ENCODE measurements around the gene KHDC1. TPM values are rescaled to one million over a fixed set of nuclear protein-coding genes. Genes with fewer than 3 reads are reported as not detected.
"Not testable (repeated sequence)": the region's sequence is repeated elsewhere in the genome, so short reads cannot be mapped to it uniquely, and the experiment has no call there.

Gene KHDC1
- polyA plus RNA-seq, 3 donors from 2014 or later: 4.3 to 7.4 (median 7.2) TPM

- peak overlapping the region in 1 of 6 donors; percentile 51 for H3K27ac Mint-ChIP-seq
Observed at GRCh38 chr6:73282871-73283270, 19.9 kb upstream of the KHDC1 start.

GRCh38 chr6:73281684-73282083 lies 18.7 kb upstream of the KHDC1 start:
- H3K27me3 Mint-ChIP-seq (ENCODE audit: low read depth in 3 of 3); H3K27ac Mint-ChIP-seq; H3K4me1 Mint-ChIP-seq; DNase-seq; H3K36me3 Mint-ChIP-seq; H3K9me3 Mint-ChIP-seq; H3K4me3 Mint-ChIP-seq: not testable (repeated sequence)

More at GRCh38 chr6:73282871-73283270, 19.9 kb upstream of the KHDC1 start:
- Mint-ChIP-seq H3K36me3 (peaks cover 0 to 4% (median 0%) of the 10 kb centered on the region in 3 donors), H3K4me1 (no peaks in the 10 kb centered on the region), H3K4me3 (no peak overlapping the region), H3K9me3 (no peaks in the 10 kb centered on the region), H3K27me3 (ENCODE audit: low read depth in 3 of 3) (no peaks in the 10 kb centered on the region)
- DNase-seq: no peak

GRCh38 chr6:73269296-73269695 lies 6.3 kb upstream of the KHDC1 start:
- DNase-seq; H3K27me3 Mint-ChIP-seq (ENCODE audit: low read depth in 3 of 3); H3K27ac Mint-ChIP-seq; H3K36me3 Mint-ChIP-seq; H3K9me3 Mint-ChIP-seq; H3K4me3 Mint-ChIP-seq: not testable (repeated sequence)
- H3K4me1 Mint-ChIP-seq: peaks cover 10 to 17% of the 10 kb centered on the region in 2 donors

GRCh38 chr6:73268896-73269295 lies 5.9 kb upstream of the KHDC1 start:
- H3K4me3 Mint-ChIP-seq; DNase-seq; H3K27ac Mint-ChIP-seq; H3K9me3 Mint-ChIP-seq; H3K27me3 Mint-ChIP-seq (ENCODE audit: low read depth in 3 of 3); H3K36me3 Mint-ChIP-seq: not testable (repeated sequence)
- H3K4me1 Mint-ChIP-seq: peaks cover 14 to 21% of the 10 kb centered on the region in 2 donors

GRCh38 chr6:73264446-73264845 lies 1.4 kb upstream of the KHDC1 start:
- peaks cover 0 to 3% (median 0%) of the 10 kb centered on the region in 3 donors for H3K36me3 Mint-ChIP-seq
- peak overlapping the region in 5 of 6 donors; percentile 12 to 61 (median 48) for H3K27ac Mint-ChIP-seq
- no peaks in the 10 kb centered on the region for H3K9me3 Mint-ChIP-seq
- peaks cover 26 to 36% of the 10 kb centered on the region in 2 donors for H3K4me1 Mint-ChIP-seq
- peak overlapping the region; percentile 76 to 82 (median 81) for H3K4me3 Mint-ChIP-seq
- DNase-seq: no peak
- H3K27me3 Mint-ChIP-seq (ENCODE audit: low read depth in 3 of 3): peaks cover 0 to 3% (median 0%) of the 10 kb centered on the region in 3 donors

- peak overlapping the region; percentile 32 to 74 (median 64) for H3K27ac Mint-ChIP-seq
- H3K36me3 Mint-ChIP-seq: peaks cover 0 to 3% (median 0%) of the 10 kb centered on the region in 3 donors
- H3K27me3 Mint-ChIP-seq (ENCODE audit: low read depth in 3 of 3): peaks cover 0 to 3% (median 0%) of the 10 kb centered on the region in 3 donors
- peak overlapping the region; percentile 76 to 82 (median 81) for H3K4me3 Mint-ChIP-seq
- H3K4me1 Mint-ChIP-seq: peaks cover 26 to 36% of the 10 kb centered on the region in 2 donors
- H3K9me3 Mint-ChIP-seq: no peaks in the 10 kb centered on the region
- DNase-seq: no peak
Observed at GRCh38 chr6:73263570-73263909, 544 bp upstream of the KHDC1 start.

- peaks cover 11 to 13% of the 10 kb centered on the region in 2 donors for H3K4me1 Mint-ChIP-seq
- no peak for DNase-seq
- H3K27me3 Mint-ChIP-seq (ENCODE audit: low read depth in 3 of 3): peaks cover 0 to 3% (median 1%) of the 10 kb centered on the region in 3 donors
- no peak overlapping the region for H3K4me3 Mint-ChIP-seq
- no peak overlapping the region for H3K27ac Mint-ChIP-seq
- no peaks in the 10 kb centered on the region for H3K9me3 Mint-ChIP-seq
- H3K36me3 Mint-ChIP-seq: no peaks in the 10 kb centered on the region
Observed at GRCh38 chr6:73258721-73259120, 4.3 kb downstream of the KHDC1 start.

GRCh38 chr6:73254323-73254722 lies 8.7 kb downstream of the KHDC1 start:
- not testable (repeated sequence) for H3K4me1 Mint-ChIP-seq; H3K27ac Mint-ChIP-seq; DNase-seq; H3K27me3 Mint-ChIP-seq (ENCODE audit: low read depth in 3 of 3); H3K9me3 Mint-ChIP-seq; H3K36me3 Mint-ChIP-seq; H3K4me3 Mint-ChIP-seq

- no peak overlapping the region for H3K27ac Mint-ChIP-seq
- H3K4me1 Mint-ChIP-seq: no peaks in the 10 kb centered on the region
- no peak for DNase-seq
- peaks cover 0 to 5% (median 1%) of the 10 kb centered on the region in 3 donors for H3K27me3 Mint-ChIP-seq (ENCODE audit: low read depth in 3 of 3)
- no peaks in the 10 kb centered on the region for H3K36me3 Mint-ChIP-seq
- no peaks in the 10 kb centered on the region for H3K9me3 Mint-ChIP-seq
- H3K4me3 Mint-ChIP-seq: no peak overlapping the region
Observed at GRCh38 chr6:73252703-73253102, 10.3 kb downstream of the KHDC1 start.

- H3K27ac Mint-ChIP-seq: no peak overlapping the region
- peaks cover 0 to 5% (median 1%) of the 10 kb centered on the region in 3 donors for H3K27me3 Mint-ChIP-seq (ENCODE audit: low read depth in 3 of 3)
- no peak overlapping the region for H3K4me3 Mint-ChIP-seq
- H3K4me1 Mint-ChIP-seq: no peaks in the 10 kb centered on the region
- H3K36me3 Mint-ChIP-seq: no peaks in the 10 kb centered on the region
- H3K9me3 Mint-ChIP-seq: no peaks in the 10 kb centered on the region
- DNase-seq: no peak
Observed at GRCh38 chr6:73250016-73250415, 13.0 kb downstream of the KHDC1 start.

- no peak overlapping the region for H3K27ac Mint-ChIP-seq
- H3K27me3 Mint-ChIP-seq (ENCODE audit: low read depth in 3 of 3): peaks cover 0 to 5% (median 0%) of the 10 kb centered on the region in 3 donors
- no peaks in the 10 kb centered on the region for H3K36me3 Mint-ChIP-seq
- H3K4me3 Mint-ChIP-seq: no peak overlapping the region
- H3K4me1 Mint-ChIP-seq: no peaks in the 10 kb centered on the region
- DNase-seq: no peak
- no peaks in the 10 kb centered on the region for H3K9me3 Mint-ChIP-seq
Observed at GRCh38 chr6:73248192-73248903, 14.6 kb downstream of the KHDC1 start.

GRCh38 chr6:73242001-73242400 lies 21.0 kb downstream of the KHDC1 start:
- Mint-ChIP-seq H3K9me3 (no peaks in the 10 kb centered on the region), H3K4me1 (no peaks in the 10 kb centered on the region), H3K27ac (no peak overlapping the region), H3K4me3 (no peak overlapping the region), H3K27me3 (ENCODE audit: low read depth in 3 of 3) (peaks cover 0 to 3% (median 0%) of the 10 kb centered on the region in 3 donors), H3K36me3 (no peaks in the 10 kb centered on the region)
- DNase-seq: no peak

GRCh38 chr6:73240730-73241129 lies 22.3 kb downstream of the KHDC1 start:
- no peak overlapping the region for H3K27ac Mint-ChIP-seq
- no peaks in the 10 kb centered on the region for H3K4me1 Mint-ChIP-seq
- H3K4me3 Mint-ChIP-seq: no peak overlapping the region
- H3K27me3 Mint-ChIP-seq (ENCODE audit: low read depth in 3 of 3): peaks cover 0 to 3% (median 0%) of the 10 kb centered on the region in 3 donors
- H3K36me3 Mint-ChIP-seq: no peaks in the 10 kb centered on the region
- no peaks in the 10 kb centered on the region for H3K9me3 Mint-ChIP-seq
- no peak for DNase-seq

GRCh38 chr6:73236144-73236750 lies 26.7 kb downstream of the KHDC1 start:
- H3K4me3 Mint-ChIP-seq: no peak overlapping the region
- DNase-seq: no peak
- H3K4me1 Mint-ChIP-seq: no peaks in the 10 kb centered on the region
- no peak overlapping the region for H3K27ac Mint-ChIP-seq
- H3K9me3 Mint-ChIP-seq: no peaks in the 10 kb centered on the region
- no peaks in the 10 kb centered on the region for H3K36me3 Mint-ChIP-seq
- H3K27me3 Mint-ChIP-seq (ENCODE audit: low read depth in 3 of 3): peaks cover 0 to 2% (median 0%) of the 10 kb centered on the region in 3 donors

All from immature natural killer cell (primary cell).